ENCODE data around the gene MED12L. TPM values are rescaled to one million over a fixed set of nuclear protein-coding genes. Genes with fewer than 3 reads are reported as not detected.

The MED12L gene
- polyA plus RNA-seq, 1 donor from 2014 or later, result 28.5 TPM

- Histone ChIP-seq H3K4me2 (ENCODE audit: low read length) (no peak within 1 kb of the TSS), H3K27ac (ENCODE audit: low read length) (no peak within 1 kb of the TSS)
These were observed 299.3 kb downstream of the MED12L start, which contains the start of gene P2RY12 for GRCh38 chr3:151384741-151385174. P2RY12 (minus strand) TSS chr3:151384753; CDS start chr3:151338845, 45,908 bp downstream.

DNA sequence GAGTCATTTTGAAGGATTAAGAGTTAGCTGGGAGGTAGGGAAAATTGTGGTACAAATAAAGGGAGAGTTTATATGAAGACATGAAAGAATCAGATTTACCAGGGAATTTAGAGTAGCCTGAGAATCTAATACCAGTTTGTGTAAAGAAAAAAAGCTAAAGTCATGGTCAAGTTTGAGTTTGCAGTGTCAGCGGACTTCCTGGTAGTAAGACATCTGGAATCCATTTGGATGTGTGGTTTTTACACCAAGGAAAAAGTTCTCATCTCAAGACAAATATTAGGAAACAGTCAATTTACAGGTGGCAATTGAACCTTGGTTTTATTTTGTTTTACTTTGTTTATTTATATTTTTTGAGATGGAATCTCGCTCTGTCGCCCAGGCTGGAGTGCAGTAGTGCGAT is 300.6 kb downstream of the MED12L start:
- no peak for TF ChIP-seq EZH2 (IDR thresholded peaks at IDR 0.05; ENCODE audit: borderline replicate concordance, insufficient read depth, low read length, poor library complexity, severe bottlenecking)
- no peak for TF ChIP-seq EP300 (conservative IDR thresholded peaks at IDR 0.05; ENCODE audit: poor library complexity, severe bottlenecking)
- TF ChIP-seq, protein P1, sequence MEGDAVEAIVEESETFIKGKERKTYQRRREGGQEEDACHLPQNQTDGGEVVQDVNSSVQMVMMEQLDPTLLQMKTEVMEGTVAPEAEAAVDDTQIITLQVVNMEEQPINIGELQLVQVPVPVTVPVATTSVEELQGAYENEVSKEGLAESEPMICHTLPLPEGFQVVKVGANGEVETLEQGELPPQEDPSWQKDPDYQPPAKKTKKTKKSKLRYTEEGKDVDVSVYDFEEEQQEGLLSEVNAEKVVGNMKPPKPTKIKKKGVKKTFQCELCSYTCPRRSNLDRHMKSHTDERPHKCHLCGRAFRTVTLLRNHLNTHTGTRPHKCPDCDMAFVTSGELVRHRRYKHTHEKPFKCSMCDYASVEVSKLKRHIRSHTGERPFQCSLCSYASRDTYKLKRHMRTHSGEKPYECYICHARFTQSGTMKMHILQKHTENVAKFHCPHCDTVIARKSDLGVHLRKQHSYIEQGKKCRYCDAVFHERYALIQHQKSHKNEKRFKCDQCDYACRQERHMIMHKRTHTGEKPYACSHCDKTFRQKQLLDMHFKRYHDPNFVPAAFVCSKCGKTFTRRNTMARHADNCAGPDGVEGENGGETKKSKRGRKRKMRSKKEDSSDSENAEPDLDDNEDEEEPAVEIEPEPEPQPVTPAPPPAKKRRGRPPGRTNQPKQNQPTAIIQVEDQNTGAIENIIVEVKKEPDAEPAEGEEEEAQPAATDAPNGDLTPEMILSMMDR (IDR thresholded peaks at IDR 0.05; ENCODE audit: poor library complexity, severe bottlenecking), result no peak
- no peak for TF ChIP-seq TAF1 (IDR thresholded peaks at IDR 0.05; ENCODE audit: low read depth)
- no peak for TF ChIP-seq SMC3 (conservative IDR thresholded peaks at IDR 0.05; ENCODE audit: poor library complexity)
- no peak for TF ChIP-seq MXI1 (conservative IDR thresholded peaks at IDR 0.05; ENCODE audit: poor library complexity, severe bottlenecking)
- TF ChIP-seq, protein P2, sequence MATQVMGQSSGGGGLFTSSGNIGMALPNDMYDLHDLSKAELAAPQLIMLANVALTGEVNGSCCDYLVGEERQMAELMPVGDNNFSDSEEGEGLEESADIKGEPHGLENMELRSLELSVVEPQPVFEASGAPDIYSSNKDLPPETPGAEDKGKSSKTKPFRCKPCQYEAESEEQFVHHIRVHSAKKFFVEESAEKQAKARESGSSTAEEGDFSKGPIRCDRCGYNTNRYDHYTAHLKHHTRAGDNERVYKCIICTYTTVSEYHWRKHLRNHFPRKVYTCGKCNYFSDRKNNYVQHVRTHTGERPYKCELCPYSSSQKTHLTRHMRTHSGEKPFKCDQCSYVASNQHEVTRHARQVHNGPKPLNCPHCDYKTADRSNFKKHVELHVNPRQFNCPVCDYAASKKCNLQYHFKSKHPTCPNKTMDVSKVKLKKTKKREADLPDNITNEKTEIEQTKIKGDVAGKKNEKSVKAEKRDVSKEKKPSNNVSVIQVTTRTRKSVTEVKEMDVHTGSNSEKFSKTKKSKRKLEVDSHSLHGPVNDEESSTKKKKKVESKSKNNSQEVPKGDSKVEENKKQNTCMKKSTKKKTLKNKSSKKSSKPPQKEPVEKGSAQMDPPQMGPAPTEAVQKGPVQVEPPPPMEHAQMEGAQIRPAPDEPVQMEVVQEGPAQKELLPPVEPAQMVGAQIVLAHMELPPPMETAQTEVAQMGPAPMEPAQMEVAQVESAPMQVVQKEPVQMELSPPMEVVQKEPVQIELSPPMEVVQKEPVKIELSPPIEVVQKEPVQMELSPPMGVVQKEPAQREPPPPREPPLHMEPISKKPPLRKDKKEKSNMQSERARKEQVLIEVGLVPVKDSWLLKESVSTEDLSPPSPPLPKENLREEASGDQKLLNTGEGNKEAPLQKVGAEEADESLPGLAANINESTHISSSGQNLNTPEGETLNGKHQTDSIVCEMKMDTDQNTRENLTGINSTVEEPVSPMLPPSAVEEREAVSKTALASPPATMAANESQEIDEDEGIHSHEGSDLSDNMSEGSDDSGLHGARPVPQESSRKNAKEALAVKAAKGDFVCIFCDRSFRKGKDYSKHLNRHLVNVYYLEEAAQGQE (IDR thresholded peaks at IDR 0.05; ENCODE audit: borderline replicate concordance), result no peak
- no peak for TF ChIP-seq POLR2AphosphoS5 (IDR thresholded peaks at IDR 0.05)
- no peak for TF ChIP-seq RAD21 (conservative IDR thresholded peaks at IDR 0.05)
- H3K9ac ChIP-seq (ENCODE audit: low read length), result no peak overlapping the region
- H3K9me2 ChIP-seq (ENCODE audit: insufficient read depth, low read length), result no peaks in the 10 kb centered on the region
- H3K27me3 ChIP-seq (ENCODE audit: insufficient read depth, low read depth, low read length), result no peaks in the 10 kb centered on the region
- H3K9me3 ChIP-seq (ENCODE audit: low read length), result no peaks in the 10 kb centered on the region
- no peak overlapping the region for H3K4me3 ChIP-seq (ENCODE audit: low read length)
- no peak overlapping the region for H3K4me2 ChIP-seq (ENCODE audit: low read length)
- H3K79me2 ChIP-seq (replicated peaks; ENCODE audit: insufficient read depth, low read length), result no peaks in the 10 kb centered on the region
- no peak overlapping the region for H3K27ac ChIP-seq (ENCODE audit: low read length)
- H2AFZ ChIP-seq (ENCODE audit: low read depth, low read length), result no peak overlapping the region
- no peaks in the 10 kb centered on the region for H3F3A ChIP-seq (ENCODE audit: insufficient read depth, low read length, poor library complexity, severe bottlenecking)
- H4K20me1 ChIP-seq (ENCODE audit: insufficient read depth), result no peaks in the 10 kb centered on the region
- H3K36me3 ChIP-seq (ENCODE audit: insufficient read depth, low read length), result peaks cover 16% of the 10 kb centered on the region

More at GRCh38 chr3:151384741-151385174, 299.3 kb downstream of the MED12L start, which contains the start of gene P2RY12:
- H3K79me2 ChIP-seq (replicated peaks; ENCODE audit: insufficient read depth, low read length), result no peaks in the 10 kb centered on the region
- no peaks in the 10 kb centered on the region for H3K9me3 ChIP-seq (ENCODE audit: low read length)
- H3K9ac ChIP-seq (ENCODE audit: low read length), result no peak within 1 kb of the TSS
- H4K20me1 ChIP-seq (ENCODE audit: insufficient read depth), result no peaks in the 10 kb centered on the region
- no peaks in the 10 kb centered on the region for H3K27me3 ChIP-seq (ENCODE audit: insufficient read depth, low read depth, low read length)
- H2AFZ ChIP-seq (ENCODE audit: low read depth, low read length), result no peak within 1 kb of the TSS
- no peaks in the 10 kb centered on the region for H3K9me2 ChIP-seq (ENCODE audit: insufficient read depth, low read length)
- no peak within 1 kb of the TSS for H3K4me3 ChIP-seq (ENCODE audit: low read length)
- no peak for TF ChIP-seq EZH2 (IDR thresholded peaks at IDR 0.05; ENCODE audit: borderline replicate concordance, insufficient read depth, low read length, poor library complexity, severe bottlenecking)
- TF ChIP-seq EP300 (conservative IDR thresholded peaks at IDR 0.05; ENCODE audit: poor library complexity, severe bottlenecking), result no peak
- TF ChIP-seq, protein P1 (IDR thresholded peaks at IDR 0.05; ENCODE audit: poor library complexity, severe bottlenecking), result no peak
- TF ChIP-seq SMC3 (conservative IDR thresholded peaks at IDR 0.05; ENCODE audit: poor library complexity), result no peak
- TF ChIP-seq RAD21 (conservative IDR thresholded peaks at IDR 0.05), result no peak
- no peak for TF ChIP-seq MXI1 (conservative IDR thresholded peaks at IDR 0.05; ENCODE audit: poor library complexity, severe bottlenecking)
- no peak for TF ChIP-seq TAF1 (IDR thresholded peaks at IDR 0.05; ENCODE audit: low read depth)
- TF ChIP-seq, protein P2 (IDR thresholded peaks at IDR 0.05; ENCODE audit: borderline replicate concordance), result no peak
- TF ChIP-seq POLR2AphosphoS5 (IDR thresholded peaks at IDR 0.05), result no peak
- H3K36me3 ChIP-seq (ENCODE audit: insufficient read depth, low read length), result peaks cover 11% of the 10 kb centered on the region
- no peaks in the 10 kb centered on the region for H3F3A ChIP-seq (ENCODE audit: insufficient read depth, low read length, poor library complexity, severe bottlenecking)
